ENCODE results near the gene SLC38A3.

The SLC38A3 gene

GRCh38 chr3:50248387-50248786 is 43.3 kb downstream of the SLC38A3 start:
- TF ChIP-seq CTCF (IDR thresholded peaks at IDR 0.05; ENCODE audit: low read length, missing control alignments), result no peak
- no peak for DNase-seq (ENCODE audit: low read depth)
- H3K4me3 ChIP-seq (replicated peaks; ENCODE audit: low read depth, low read length), result no peak overlapping the region

GRCh38 chr3:50249457-50249856 is 44.4 kb downstream of the SLC38A3 start:
- H3K4me3 ChIP-seq (replicated peaks; ENCODE audit: low read depth, low read length), result no peak overlapping the region
- no peak for TF ChIP-seq CTCF (IDR thresholded peaks at IDR 0.05; ENCODE audit: low read length, missing control alignments)

GRCh38 chr3:50250514-50250913 is 45.4 kb downstream of the SLC38A3 start:
- TF ChIP-seq CTCF (IDR thresholded peaks at IDR 0.05; ENCODE audit: low read length, missing control alignments), result no peak
- no peak overlapping the region for H3K4me3 ChIP-seq (replicated peaks; ENCODE audit: low read depth, low read length)
- no peak for DNase-seq (ENCODE audit: low read depth)

More at GRCh38 chr3:50249457-50249856, 44.4 kb downstream of the SLC38A3 start:
- DNase-seq (ENCODE audit: low read depth), result no peak

GRCh38 chr3:50251220-50251619 is 46.1 kb downstream of the SLC38A3 start:
- DNase-seq (ENCODE audit: low read depth), result peak; percentile 84
- TF ChIP-seq CTCF (IDR thresholded peaks at IDR 0.05; ENCODE audit: low read length, missing control alignments), result no peak
- H3K4me3 ChIP-seq (replicated peaks; ENCODE audit: low read depth, low read length), result no peak overlapping the region

- peak; percentile 86 for DNase-seq (ENCODE audit: low read depth)
- no peak for TF ChIP-seq CTCF (IDR thresholded peaks at IDR 0.05; ENCODE audit: low read length, missing control alignments)
- no peak overlapping the region for H3K4me3 ChIP-seq (replicated peaks; ENCODE audit: low read depth, low read length)
Observed at GRCh38 chr3:50254577-50255250, 49.6 kb downstream of the SLC38A3 start.

GRCh38 chr3:50255251-50255615 is 50.2 kb downstream of the SLC38A3 start:
- no peak for DNase-seq (ENCODE audit: low read depth)
- TF ChIP-seq CTCF (IDR thresholded peaks at IDR 0.05; ENCODE audit: low read length, missing control alignments), result no peak
- no peak overlapping the region for H3K4me3 ChIP-seq (replicated peaks; ENCODE audit: low read depth, low read length)
